A549 (cell line): Measurements from ENCODE around the gene C2CD2. TPM values are rescaled to one million over a fixed set of nuclear protein-coding genes. Genes with fewer than 3 reads are reported as not detected.

Experiments used
- ATAC-seq, 2 experiments: fragments of 200-7000 bp in 1 of 2; fragments of >200 bp in 1 of 2; cut with Nextera tagmentation in 1 of 2; cut with Tn5 transposase in 1 of 2; 3 replicates each; pipeline versions ENCODE4 v1.8.0 to v1.9.1; 2018 to 2020; ENCODE audit warnings: mild to moderate bottlenecking in 1 of 2, moderate library complexity in 1 of 2
- CTCF ChIA-PET: fragments of 300-600 bp; sonication (Branson Sonifier 250); formaldehyde crosslinking; extraction: SDS; loops from one replicate; lab custom pipeline; 2021; ENCODE audit warnings: antibody characterized with exemption, inconsistent platforms; lab: Yijun Ruan, JAX
- POLR2A ChIA-PET: fragments of 350-600 bp; formaldehyde crosslinking; extraction: SDS; loops from one replicate; lab custom pipeline; 2021; ENCODE audit warnings: antibody characterized with exemption, inconsistent platforms; lab: Yijun Ruan, JAX
- DNase-seq, 2 experiments: peaks; one replicate each; pipeline versions ENCODE4 v3.0.0 to v3.0.0-alpha.2; 2011 to 2016; ENCODE audit warnings: low read depth in 1 of 2, low spot score in 1 of 2
- FAIRE-seq: peaks from 2 replicates; lab custom pipeline; 2011; peaks lifted over from hg19 to GRCh38; lab: Jason Lieb, UNC
- H3K27ac ChIP-seq, 2 experiments: fragments of >200 bp; sonication (Bioruptor Twin); formaldehyde crosslinking; 3 replicates each; pipeline ENCODE4 v1.5.1; 2016 to 2017
- H3K4me1 ChIP-seq: fragments of >200 bp; sonication (Bioruptor Twin); formaldehyde crosslinking; 3 replicates; pipeline ENCODE4 v1.6.1; 2016
- H3K4me2 ChIP-seq: fragments of >200 bp; sonication (Bioruptor Twin); formaldehyde crosslinking; 3 replicates; pipeline ENCODE4 v1.6.1; 2016
- H3K4me3 ChIP-seq: fragments of >200 bp; sonication (Bioruptor Twin); formaldehyde crosslinking; 3 replicates; pipeline ENCODE4 v1.5.1; 2016
- H3K9me3 ChIP-seq: fragments of >200 bp; sonication (Bioruptor Twin); formaldehyde crosslinking; 3 replicates; pipeline ENCODE4 v1.6.1; 2016
- BHLHE40 ChIP-seq: IDR thresholded peaks from 2 replicates; pipeline ENCODE4 v1.6.1; 2012; ENCODE audit warnings: low read depth, low read length, inconsistent platforms
- CBX2 ChIP-seq: fragments of 200-600 bp; sonication (generic); IDR thresholded peaks from 2 replicates; pipeline ENCODE4 v1.6.1; 2016; ENCODE audit warnings: low read depth, mild to moderate bottlenecking, borderline replicate concordance
- CEBPB ChIP-seq, 2 experiments: fragments of >200 bp in 1 of 2; sonication (Bioruptor Twin) in 1 of 2; formaldehyde crosslinking in 1 of 2; IDR thresholded peaks; 2 replicates each; pipeline ENCODE4 v1.6.1; 2012 to 2016
- ESRRA ChIP-seq: fragments of 150-350 bp; IDR thresholded peaks from 2 replicates; pipeline ENCODE4 v1.6.1; 2014; ENCODE audit warnings: mild to moderate bottlenecking, low read length, borderline replicate concordance
- FOSB ChIP-seq: fragments of 250-450 bp; sonication (Bioruptor Pico); IDR thresholded peaks from 2 replicates; pipeline ENCODE4 v1.5.0; 2020; ENCODE audit warnings: mild to moderate bottlenecking, moderate library complexity
- HOXB5 ChIP-seq: fragments of 250-450 bp; sonication (Bioruptor Pico); IDR thresholded peaks from 2 replicates; pipeline ENCODE4 v1.5.0; 2020; ENCODE audit warnings: mild to moderate bottlenecking, moderate library complexity
- KDM1A ChIP-seq: fragments of 200-600 bp; sonication (generic); IDR thresholded peaks from 2 replicates; pipeline ENCODE4 v1.6.1; 2016; ENCODE audit warnings: low read depth, mild to moderate bottlenecking
- KDM5A ChIP-seq: fragments of 200-600 bp; sonication (generic); IDR thresholded peaks from 2 replicates; pipeline ENCODE4 v1.6.1; 2016; ENCODE audit warnings: antibody characterized with exemption, mild to moderate bottlenecking
- SMC3 ChIP-seq: fragments of >200 bp; sonication (Bioruptor Twin); formaldehyde crosslinking; IDR thresholded peaks from 3 replicates; pipeline ENCODE4 v1.6.1; 2018; ENCODE audit warnings: inconsistent platforms
- ZFP36 ChIP-seq: fragments of 450-650 bp; IDR thresholded peaks from 2 replicates; pipeline ENCODE4 v1.6.1; 2014; ENCODE audit warnings: borderline replicate concordance; ENCODE audit not compliant: partially characterized antibody
- WGBS: methylation state at CpG from one replicate; pipeline ENCODE4 v1.1.6; 2017; ENCODE audit errors: missing lambda C conversion rate; 5-methylcytosine and 5-hydroxymethylcytosine counted together
- polyA plus RNA-seq, 4 experiments: library from polyadenylated mRNA; depleted of rRNA in 3 of 4; stranded (reverse); fragments of >200 nt; fragmentation: RNase III in 1 of 4; extraction: RNeasy Plus Mini Kit Qiagen cat#74134 plus additional on column Dnase treatment in 1 of 4; gene quantifications; 2 replicates in 3 of 4; 3 replicates in 1 of 4; pipeline ENCODE4 v1.2.3, GENCODE V29; 2011 to 2017
- TF ChIP-seq, protein P1 (sequence below): fragments of 150-350 bp; IDR thresholded peaks from 2 replicates; pipeline ENCODE4 v1.6.1; 2014; ENCODE audit warnings: low read depth, mild to moderate bottlenecking, low read length
- TF ChIP-seq, protein P2 (sequence below): fragments of >200 bp; sonication (Bioruptor Twin); formaldehyde crosslinking; IDR thresholded peaks from 3 replicates; pipeline ENCODE4 v1.6.1; 2016
- TF ChIP-seq, protein P3 (sequence below): fragments of 200-600 bp; sonication (generic); IDR thresholded peaks from 2 replicates; pipeline ENCODE4 v1.6.1; 2016; ENCODE audit warnings: antibody characterized with exemption, mild to moderate bottlenecking, moderate library complexity
- TF ChIP-seq, protein P4 (sequence below): fragments of 450-650 bp; IDR thresholded peaks from 2 replicates; pipeline ENCODE4 v1.6.1; 2014; ENCODE audit warnings: antibody characterized with exemption

C2CD2 gene
- polyA plus RNA-seq, 2 of the 4 experiments (the other 2 are of a cell fraction), result 7.0 to 13.5 TPM

DNA sequence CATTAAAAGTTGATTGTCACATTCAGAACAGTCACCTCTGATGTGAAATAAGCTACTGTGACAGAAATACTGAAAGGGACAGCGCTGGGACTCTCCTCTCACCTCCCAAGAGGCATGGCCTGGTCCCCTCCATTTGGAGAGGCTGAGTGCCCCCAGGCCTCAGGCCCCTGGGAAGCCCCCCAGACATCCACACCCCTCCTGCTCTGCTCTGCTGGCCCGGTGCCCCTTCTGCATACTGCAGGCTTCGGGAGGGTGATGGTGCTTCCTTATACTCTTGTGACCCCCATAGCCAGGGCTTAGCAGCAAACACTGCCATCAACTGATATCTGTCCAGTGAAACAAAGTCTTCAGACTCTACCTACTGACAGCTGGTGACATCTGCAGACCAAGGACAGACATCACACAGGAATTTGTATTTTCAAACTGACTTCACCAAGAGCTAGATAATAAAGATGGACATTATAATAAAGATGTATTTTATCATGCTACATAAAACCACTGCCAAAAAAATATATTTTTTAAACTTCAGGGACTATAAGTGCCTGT, 36.9 kb downstream of the C2CD2 start (continued):
- no peak for TF ChIP-seq CBX2
- TF ChIP-seq, protein P1, sequence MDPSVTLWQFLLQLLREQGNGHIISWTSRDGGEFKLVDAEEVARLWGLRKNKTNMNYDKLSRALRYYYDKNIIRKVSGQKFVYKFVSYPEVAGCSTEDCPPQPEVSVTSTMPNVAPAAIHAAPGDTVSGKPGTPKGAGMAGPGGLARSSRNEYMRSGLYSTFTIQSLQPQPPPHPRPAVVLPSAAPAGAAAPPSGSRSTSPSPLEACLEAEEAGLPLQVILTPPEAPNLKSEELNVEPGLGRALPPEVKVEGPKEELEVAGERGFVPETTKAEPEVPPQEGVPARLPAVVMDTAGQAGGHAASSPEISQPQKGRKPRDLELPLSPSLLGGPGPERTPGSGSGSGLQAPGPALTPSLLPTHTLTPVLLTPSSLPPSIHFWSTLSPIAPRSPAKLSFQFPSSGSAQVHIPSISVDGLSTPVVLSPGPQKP, result no peak

DNA sequence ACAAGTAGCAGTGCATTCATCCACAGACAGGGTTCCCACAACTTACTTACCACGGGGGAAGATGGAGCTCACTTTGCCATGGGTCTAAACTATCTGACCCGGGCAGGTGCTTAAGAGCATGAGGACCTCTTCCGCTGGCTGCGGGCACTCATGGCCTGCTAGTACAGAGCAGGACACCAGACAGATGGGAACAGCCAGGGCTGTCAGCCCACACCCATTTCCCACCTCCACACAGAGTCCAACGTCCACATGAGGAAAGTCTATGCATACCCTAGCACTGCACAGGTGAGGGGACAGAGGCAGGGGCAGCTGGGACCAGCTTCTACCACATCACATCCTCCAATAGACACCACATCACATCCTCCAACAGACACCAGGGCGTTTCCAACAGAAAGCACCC, 38.9 kb downstream of the C2CD2 start:
- 72% methylated on average over 6 of the region's 6 CpGs for WGBS
- POLR2A ChIA-PET, result no interaction called here

DNA sequence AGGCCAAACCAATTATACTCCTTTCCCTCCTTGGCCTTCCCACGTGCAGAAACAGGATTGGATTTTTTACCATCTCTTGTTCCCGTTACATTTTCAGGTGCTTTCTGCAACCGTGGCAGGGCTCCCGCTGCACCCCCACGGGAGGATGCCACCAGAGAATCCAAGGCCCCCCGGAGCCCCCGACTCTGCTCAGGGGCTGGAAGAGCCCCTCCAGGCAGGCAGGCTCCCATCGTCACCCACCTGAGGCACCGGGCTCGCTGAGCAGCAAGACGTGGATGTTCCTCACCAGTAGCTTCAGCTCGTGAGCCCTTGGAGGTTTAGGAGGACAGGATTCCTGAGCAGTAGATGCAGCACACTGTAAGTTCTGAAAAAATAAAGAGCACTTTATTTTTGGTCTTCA, 39.5 kb downstream of the C2CD2 start:
- H3K9me3 ChIP-seq, result no peaks in the 10 kb centered on the region
- no peak for FAIRE-seq
- TF ChIP-seq FOSB, result no peak
- TF ChIP-seq CEBPB (IDR thresholded peaks at IDR 0.05), result no peak
- TF ChIP-seq, protein P2, sequence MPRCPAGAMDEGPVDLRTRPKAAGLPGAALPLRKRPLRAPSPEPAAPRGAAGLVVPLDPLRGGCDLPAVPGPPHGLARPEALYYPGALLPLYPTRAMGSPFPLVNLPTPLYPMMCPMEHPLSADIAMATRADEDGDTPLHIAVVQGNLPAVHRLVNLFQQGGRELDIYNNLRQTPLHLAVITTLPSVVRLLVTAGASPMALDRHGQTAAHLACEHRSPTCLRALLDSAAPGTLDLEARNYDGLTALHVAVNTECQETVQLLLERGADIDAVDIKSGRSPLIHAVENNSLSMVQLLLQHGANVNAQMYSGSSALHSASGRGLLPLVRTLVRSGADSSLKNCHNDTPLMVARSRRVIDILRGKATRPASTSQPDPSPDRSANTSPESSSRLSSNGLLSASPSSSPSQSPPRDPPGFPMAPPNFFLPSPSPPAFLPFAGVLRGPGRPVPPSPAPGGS, result no peak
- no peak for TF ChIP-seq BHLHE40
- TF ChIP-seq, protein P3, sequence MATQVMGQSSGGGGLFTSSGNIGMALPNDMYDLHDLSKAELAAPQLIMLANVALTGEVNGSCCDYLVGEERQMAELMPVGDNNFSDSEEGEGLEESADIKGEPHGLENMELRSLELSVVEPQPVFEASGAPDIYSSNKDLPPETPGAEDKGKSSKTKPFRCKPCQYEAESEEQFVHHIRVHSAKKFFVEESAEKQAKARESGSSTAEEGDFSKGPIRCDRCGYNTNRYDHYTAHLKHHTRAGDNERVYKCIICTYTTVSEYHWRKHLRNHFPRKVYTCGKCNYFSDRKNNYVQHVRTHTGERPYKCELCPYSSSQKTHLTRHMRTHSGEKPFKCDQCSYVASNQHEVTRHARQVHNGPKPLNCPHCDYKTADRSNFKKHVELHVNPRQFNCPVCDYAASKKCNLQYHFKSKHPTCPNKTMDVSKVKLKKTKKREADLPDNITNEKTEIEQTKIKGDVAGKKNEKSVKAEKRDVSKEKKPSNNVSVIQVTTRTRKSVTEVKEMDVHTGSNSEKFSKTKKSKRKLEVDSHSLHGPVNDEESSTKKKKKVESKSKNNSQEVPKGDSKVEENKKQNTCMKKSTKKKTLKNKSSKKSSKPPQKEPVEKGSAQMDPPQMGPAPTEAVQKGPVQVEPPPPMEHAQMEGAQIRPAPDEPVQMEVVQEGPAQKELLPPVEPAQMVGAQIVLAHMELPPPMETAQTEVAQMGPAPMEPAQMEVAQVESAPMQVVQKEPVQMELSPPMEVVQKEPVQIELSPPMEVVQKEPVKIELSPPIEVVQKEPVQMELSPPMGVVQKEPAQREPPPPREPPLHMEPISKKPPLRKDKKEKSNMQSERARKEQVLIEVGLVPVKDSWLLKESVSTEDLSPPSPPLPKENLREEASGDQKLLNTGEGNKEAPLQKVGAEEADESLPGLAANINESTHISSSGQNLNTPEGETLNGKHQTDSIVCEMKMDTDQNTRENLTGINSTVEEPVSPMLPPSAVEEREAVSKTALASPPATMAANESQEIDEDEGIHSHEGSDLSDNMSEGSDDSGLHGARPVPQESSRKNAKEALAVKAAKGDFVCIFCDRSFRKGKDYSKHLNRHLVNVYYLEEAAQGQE, result no peak
- TF ChIP-seq SMC3, result no peak
- no peak for TF ChIP-seq ESRRA
- TF ChIP-seq ZFP36, result no peak
- TF ChIP-seq, protein P1, result no peak
- TF ChIP-seq, protein P4, sequence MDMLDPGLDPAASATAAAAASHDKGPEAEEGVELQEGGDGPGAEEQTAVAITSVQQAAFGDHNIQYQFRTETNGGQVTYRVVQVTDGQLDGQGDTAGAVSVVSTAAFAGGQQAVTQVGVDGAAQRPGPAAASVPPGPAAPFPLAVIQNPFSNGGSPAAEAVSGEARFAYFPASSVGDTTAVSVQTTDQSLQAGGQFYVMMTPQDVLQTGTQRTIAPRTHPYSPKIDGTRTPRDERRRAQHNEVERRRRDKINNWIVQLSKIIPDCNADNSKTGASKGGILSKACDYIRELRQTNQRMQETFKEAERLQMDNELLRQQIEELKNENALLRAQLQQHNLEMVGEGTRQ, result no peak
- DNase-seq, result no peak
- H3K4me3 ChIP-seq, result no peak overlapping the region
- H3K4me2 ChIP-seq, result no peak overlapping the region
- ChIA-PET CTCF (no interaction called here), POLR2A (no interaction called here)
- no peaks in the 10 kb centered on the region for H3K4me1 ChIP-seq
- 89% methylated on average over 7 of the region's 12 CpGs for WGBS
- H3K27ac ChIP-seq, result no peak overlapping the region
- no peak for ATAC-seq

More for the DNA sequence above, 38.9 kb downstream of the C2CD2 start:
- Histone ChIP-seq H3K4me3 (no peak overlapping the region), H3K4me2 (no peak overlapping the region), H3K9me3 (no peaks in the 10 kb centered on the region), H3K4me1 (no peaks in the 10 kb centered on the region), H3K27ac (no peak overlapping the region)
- no peak for TF ChIP-seq KDM5A
- TF ChIP-seq KDM1A, result no peak
- no peak for TF ChIP-seq HOXB5 (CRISPR knock-in tag)
- TF ChIP-seq, protein P4, result no peak
- CTCF ChIA-PET, result interaction anchor here (0.7 kb wide), 1 partner anchor 325 kb away, joined by 5 read pairs; no protein-coding TSS in a partner anchor
- FAIRE-seq (no peak), ATAC-seq (no peak), DNase-seq (no peak)
